Breast epithelium (tissue), 4 donors: ENCODE data around the gene SPACA7. TPM values are rescaled to one million over a fixed set of nuclear protein-coding genes. Genes with fewer than 3 reads are reported as not detected.

Source experiments
- DNase-seq, 2 donors: peaks; one replicate each; pipeline ENCODE4 v3.0.0-alpha.2; 2019; ENCODE audit warnings: low spot score in 2 of 2
- H3K27ac ChIP-seq, 2 donors: fragments of 200-600 bp; sonication (generic) in 1 of 2; one replicate each; pipeline ENCODE4 v1.5.1; 2016 to 2019; ENCODE audit warnings: mild to moderate bottlenecking in 1 of 2
- H3K27me3 ChIP-seq, 2 donors: fragments of 200-600 bp; sonication (generic) in 1 of 2; one replicate each; pipeline versions ENCODE4 v1.5.1 to v1.6.0; 2017 to 2019; ENCODE audit warnings: control low read depth in 1 of 2, mild to moderate bottlenecking in 1 of 2
- H3K36me3 ChIP-seq: fragments of 200-600 bp; one replicate; pipeline ENCODE4 v1.5.1; 2019
- H3K4me1 ChIP-seq, 2 donors: fragments of 200-600 bp; sonication (generic); one replicate each; pipeline ENCODE4 v1.5.1; 2016 to 2019; ENCODE audit warnings: control low read depth in 1 of 2
- H3K4me3 ChIP-seq, 3 donors: fragments of 200-600 bp; sonication (generic); 1 replicate in 2 of 3; 2 replicates in 1 of 3; pipeline ENCODE4 v1.5.1; 2016 to 2019; ENCODE audit warnings: mild to moderate bottlenecking in 3 of 3, moderate library complexity in 2 of 3
- H3K9me3 ChIP-seq, 2 donors: fragments of 200-600 bp; sonication (generic) in 1 of 2; one replicate each; pipeline ENCODE4 v1.5.1; 2016 to 2019; ENCODE audit warnings: control low read depth in 1 of 2
- CTCF ChIP-seq, 3 donors: fragments of 450-650 bp; IDR thresholded peaks; one replicate each; pipeline ENCODE4 v1.5.1; 2016 to 2017; ENCODE audit warnings: antibody characterized with exemption in 3 of 3, mild to moderate bottlenecking in 3 of 3, moderate library complexity in 3 of 3
- POLR2A ChIP-seq: fragments of 450-650 bp; IDR thresholded peaks from one replicate; pipeline ENCODE4 v1.6.1; 2016; ENCODE audit warnings: antibody characterized with exemption, mild to moderate bottlenecking, moderate library complexity
- POLR2AphosphoS5 ChIP-seq, 3 donors: sonication (generic); formaldehyde crosslinking; IDR thresholded peaks; one replicate each; pipeline ENCODE4 v1.6.1; 2017; ENCODE audit warnings: antibody characterized with exemption in 3 of 3
- intact Hi-C: fragments of 100-400 bp; cut with DNase I; formaldehyde crosslinking; loops from one replicate; pipeline ENCODE4 v1.15.1; 2023; ENCODE audit warnings: low total_unique reads
- total RNA-seq, 3 donors: library from RNA; depleted of rRNA; stranded (reverse); fragments of >200 nt; gene quantifications; one replicate each; pipeline ENCODE4 v1.1.0, GENCODE V29; 2016

The SPACA7 gene
- total RNA-seq, 3 donors from 2014 or later = not detected

GRCh38 chr13:112450118-112450903 lies 74.2 kb downstream of the SPACA7 start:
- Histone ChIP-seq H3K4me1 (no peaks in the 10 kb centered on the region), H3K27me3 (peaks cover 0 to 43% of the 10 kb centered on the region in 2 donors), H3K4me3 (no peak overlapping the region), H3K27ac (no peak overlapping the region), H3K36me3 (no peaks in the 10 kb centered on the region), H3K9me3 (no peaks in the 10 kb centered on the region)
- intact Hi-C loops = no loop called here
- DNase-seq = no peak
- TF ChIP-seq CTCF (IDR thresholded peaks at IDR 0.05) (no peak), POLR2AphosphoS5 (IDR thresholded peaks at IDR 0.05) (no peak), POLR2A (no peak)

DNA sequence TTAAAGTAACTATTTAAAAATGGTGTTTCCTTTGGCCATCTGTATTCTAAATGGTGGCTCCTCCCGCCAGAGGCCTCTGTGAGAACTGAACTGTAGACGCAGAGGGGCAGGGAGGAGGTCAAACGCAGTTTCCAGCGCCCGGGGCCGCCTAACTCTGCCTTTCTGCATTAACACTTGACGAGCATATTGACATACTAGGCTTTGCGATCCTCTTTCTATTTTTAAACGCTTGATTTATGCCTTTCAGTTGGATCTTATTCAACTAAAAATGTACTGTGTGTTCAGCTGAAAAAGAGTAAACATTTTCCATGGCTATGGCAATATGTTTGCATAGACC lies 74.7 kb downstream of the SPACA7 start:
- Histone ChIP-seq H3K4me1 (no peaks in the 10 kb centered on the region), H3K27ac (no peak overlapping the region), H3K9me3 (no peaks in the 10 kb centered on the region), H3K27me3 (peaks cover 0 to 42% of the 10 kb centered on the region in 2 donors), H3K4me3 (no peak overlapping the region), H3K36me3 (no peaks in the 10 kb centered on the region)
- intact Hi-C loops = no loop called here
- DNase-seq = no peak
- TF ChIP-seq CTCF (IDR thresholded peaks at IDR 0.05) = no peak
- TF ChIP-seq POLR2A = no peak
- no peak for TF ChIP-seq POLR2AphosphoS5 (IDR thresholded peaks at IDR 0.05)

DNA sequence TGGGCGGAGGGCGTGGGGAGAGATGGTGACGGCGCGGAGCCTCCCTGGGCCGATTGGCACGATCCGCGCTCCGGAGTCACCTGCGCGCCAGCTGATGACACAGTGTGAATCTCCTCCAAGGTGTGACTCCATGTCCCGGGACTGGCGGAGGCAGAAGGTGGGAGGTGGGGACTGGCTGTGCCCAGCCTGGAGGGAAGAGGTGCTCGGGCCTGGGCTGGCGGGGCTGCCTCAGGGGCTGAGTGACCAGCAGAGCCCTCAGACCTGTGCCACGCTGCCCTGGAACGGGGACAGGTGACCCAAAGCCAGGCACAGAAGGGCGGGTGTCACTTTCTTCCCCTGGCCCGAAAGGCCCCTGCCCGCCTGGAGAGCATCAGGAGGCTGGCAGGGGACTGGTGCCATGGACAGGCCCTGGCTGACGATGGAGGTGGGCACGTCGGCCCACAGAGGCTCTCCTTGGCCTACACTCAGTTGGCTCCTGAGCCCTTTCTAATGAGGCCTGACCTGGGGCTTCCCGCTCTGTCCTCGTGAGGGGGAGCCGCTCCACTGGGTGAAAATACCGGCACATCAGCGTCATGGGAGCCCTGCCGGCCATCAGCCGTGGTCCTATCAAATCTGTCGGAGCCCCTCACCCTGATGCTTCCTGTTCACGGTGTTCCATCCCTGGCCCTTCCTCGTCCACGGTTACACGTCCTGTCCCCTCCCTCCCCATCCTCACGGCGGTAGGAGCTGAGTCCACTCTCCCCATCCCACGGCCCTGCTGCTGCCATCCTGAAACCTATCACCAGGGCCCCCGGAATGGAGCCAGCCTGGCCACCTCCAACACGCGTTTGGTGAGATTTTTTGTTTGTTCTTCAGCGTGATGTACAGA lies 75.6 kb downstream of the SPACA7 start:
- DNase-seq = no peak
- H3K9me3 ChIP-seq = peaks cover 0 to 7% of the 10 kb centered on the region in 2 donors
- H3K4me1 ChIP-seq = no peaks in the 10 kb centered on the region
- H3K4me3 ChIP-seq = no peak overlapping the region
- no peak for TF ChIP-seq POLR2A
- TF ChIP-seq POLR2AphosphoS5 (IDR thresholded peaks at IDR 0.05) = no peak
- no peak for TF ChIP-seq CTCF (IDR thresholded peaks at IDR 0.05)
- peaks cover 0 to 39% of the 10 kb centered on the region in 2 donors for H3K27me3 ChIP-seq
- no peak overlapping the region for H3K27ac ChIP-seq
- no peaks in the 10 kb centered on the region for H3K36me3 ChIP-seq
- intact Hi-C loops = loop anchor here (2.0 kb wide), 1 partner anchor 33 kb away; no protein-coding TSS in a partner anchor

DNA sequence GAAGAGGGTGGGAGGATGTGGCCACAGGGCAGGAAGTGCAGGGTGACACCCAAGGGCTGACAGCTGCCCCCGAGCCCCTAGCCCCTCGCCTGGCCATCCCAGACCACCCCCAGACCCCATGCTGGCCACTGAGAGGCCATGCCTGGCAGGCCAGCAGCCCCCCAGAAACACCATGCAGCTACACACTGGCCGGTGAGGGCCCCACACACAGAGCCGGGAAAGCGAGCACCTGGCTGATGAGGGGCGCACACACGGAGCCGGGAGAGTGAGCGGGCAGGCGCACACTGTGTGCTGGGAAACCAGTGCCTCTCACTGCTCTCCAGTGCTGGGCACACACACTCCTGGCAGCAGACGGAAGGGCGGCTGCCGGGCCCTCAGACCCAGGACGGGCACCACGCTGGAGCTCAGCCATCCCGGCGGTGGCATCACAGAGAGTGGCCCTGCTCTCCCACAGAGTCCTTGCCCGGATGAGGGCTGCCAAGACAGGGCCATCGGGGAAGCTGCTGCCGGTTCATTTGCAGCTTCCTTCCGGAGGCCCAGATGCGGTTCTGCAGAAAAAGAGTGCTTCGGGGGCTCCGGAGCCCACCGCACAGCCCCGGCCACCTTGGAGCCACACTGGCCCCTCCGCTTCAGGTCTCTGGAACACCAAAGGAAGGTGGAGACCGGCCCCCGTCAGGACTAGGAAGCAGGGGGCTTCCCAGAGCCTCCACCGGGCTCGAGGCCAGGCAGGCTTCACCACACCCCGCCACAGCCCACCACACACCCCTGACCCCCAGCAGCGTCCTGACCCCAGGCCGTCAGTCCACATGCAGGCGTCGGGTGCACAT lies 76.4 kb downstream of the SPACA7 start:
- Histone ChIP-seq H3K36me3 (no peaks in the 10 kb centered on the region), H3K27me3 (peaks cover 0 to 37% of the 10 kb centered on the region in 2 donors), H3K4me1 (no peaks in the 10 kb centered on the region), H3K9me3 (peaks cover 0 to 7% of the 10 kb centered on the region in 2 donors), H3K27ac (no peak overlapping the region), H3K4me3 (no peak overlapping the region)
- DNase-seq = no peak
- TF ChIP-seq CTCF (IDR thresholded peaks at IDR 0.05) (no peak), POLR2AphosphoS5 (IDR thresholded peaks at IDR 0.05) (no peak), POLR2A (no peak)
- intact Hi-C loops = loop anchor here (2.0 kb wide), 1 partner anchor 34 kb away; no protein-coding TSS in a partner anchor
